SK-N-SH (cell line): ENCODE data around the gene PROCR. TPM values are rescaled to one million over a fixed set of nuclear protein-coding genes. Genes with fewer than 3 reads are reported as not detected.

Experiments used
- CTCF ChIA-PET: fragments of 300-600, 350-600 bp; formaldehyde crosslinking; extraction: SDS; loops from one replicate; lab custom pipeline; 2021; lab: Yijun Ruan, JAX
- POLR2A ChIA-PET: fragments of 350-600 bp; sonication (Branson Sonifier 250); formaldehyde crosslinking; extraction: SDS; loops from one replicate; lab custom pipeline; 2020; ENCODE audit warnings: antibody characterized with exemption, inconsistent platforms; lab: Yijun Ruan, JAX
- DNase-seq: peaks from one replicate; pipeline ENCODE4 v3.0.0; 2012
- H2AFZ ChIP-seq: fragments of 200-600 bp; sonication (generic); 2 replicates; pipeline ENCODE4 v1.8.1; 2016; ENCODE audit warnings: antibody characterized with exemption, mild to moderate bottlenecking, low read depth
- H3F3A ChIP-seq: fragments of 200-600 bp; sonication (generic); replicated peaks from 2 replicates; pipeline ENCODE3; 2016; ENCODE audit warnings: antibody characterized with exemption, mild to moderate bottlenecking; ENCODE audit not compliant: insufficient read depth
- H3K27ac ChIP-seq, 2 experiments: fragments of 200-500 bp in 1 of 2; fragments of 200-600 bp in 1 of 2; sonication (Bioruptor generic) in 1 of 2; sonication (generic), shearing (Covaris generic) in 1 of 2; 2 replicates each; pipeline versions ENCODE4 v1.5.1 to v1.6.1; 2014 to 2016; ENCODE audit warnings: low read depth in 2 of 2, inconsistent platforms in 1 of 2, low read length in 1 of 2, mild to moderate bottlenecking in 1 of 2, mixed read lengths in 1 of 2
- H3K27me3 ChIP-seq: fragments of 200-600 bp; sonication (generic), shearing (Covaris generic); 2 replicates; pipeline ENCODE4 v1.6.1; 2016; ENCODE audit warnings: mixed run types; ENCODE audit not compliant: insufficient read depth
- H3K36me3 ChIP-seq, 2 experiments: fragments of 200-500 bp in 1 of 2; fragments of 200-600 bp in 1 of 2; sonication (Bioruptor generic) in 1 of 2; sonication (generic) in 1 of 2; replicated peaks in 1 of 2; 2 replicates each; pipeline versions ENCODE3 to v1.5.1; 2014 to 2016; ENCODE audit warnings: low read length in 1 of 2, mild to moderate bottlenecking in 1 of 2; ENCODE audit not compliant: insufficient read depth in 2 of 2, control insufficient read depth in 1 of 2
- H3K4me1 ChIP-seq, 2 experiments: fragments of 200-500 bp in 1 of 2; fragments of 200-600 bp in 1 of 2; sonication (Bioruptor generic) in 1 of 2; sonication (generic), shearing (Covaris generic) in 1 of 2; 2 replicates each; pipeline versions ENCODE4 v1.5.1 to v1.6.1; 2014 to 2016; ENCODE audit warnings: low read depth in 1 of 2, low read length in 1 of 2, mixed run types in 1 of 2; ENCODE audit not compliant: insufficient read depth in 2 of 2, control insufficient read depth in 1 of 2
- H3K4me2 ChIP-seq: fragments of 200-600 bp; sonication (generic), shearing (Covaris generic); 2 replicates; pipeline ENCODE4 v1.6.1; 2017; ENCODE audit warnings: mixed run types
- H3K4me3 ChIP-seq, 2 experiments: fragments of 200-500 bp in 1 of 2; fragments of 200-600 bp in 1 of 2; sonication (Bioruptor generic) in 1 of 2; sonication (generic), shearing (Covaris generic) in 1 of 2; 2 replicates each; pipeline versions ENCODE4 v1.5.1 to v1.8.1; 2014 to 2016; ENCODE audit warnings: low read depth in 2 of 2, inconsistent platforms in 1 of 2, low read length in 1 of 2, mild to moderate bottlenecking in 1 of 2, mixed read lengths in 1 of 2, moderate library complexity in 1 of 2
- H3K79me2 ChIP-seq: fragments of 200-600 bp; sonication (generic); 2 replicates; pipeline ENCODE4 v1.8.1; 2017; ENCODE audit warnings: mild to moderate bottlenecking; ENCODE audit not compliant: insufficient read depth
- H3K9ac ChIP-seq: fragments of 200-600 bp; sonication (generic); 2 replicates; pipeline ENCODE4 v1.6.1; 2017; ENCODE audit warnings: mixed run types
- H3K9me2 ChIP-seq: fragments of 200-600 bp; sonication (generic); 2 replicates; pipeline ENCODE4 v1.6.1; 2017; ENCODE audit warnings: mixed run types
- H3K9me3 ChIP-seq: fragments of 200-600 bp; sonication (generic); 2 replicates; pipeline ENCODE4 v1.6.1; 2017; ENCODE audit warnings: mixed run types, mild to moderate bottlenecking, moderate library complexity
- H4K20me1 ChIP-seq: fragments of 200-600 bp; sonication (generic); 2 replicates; pipeline ENCODE4 v1.6.1; 2017; ENCODE audit warnings: mild to moderate bottlenecking, mixed run types; ENCODE audit not compliant: insufficient read depth
- CTCF ChIP-seq: fragments of 200-600 bp; sonication (generic); IDR thresholded peaks from 2 replicates; pipeline ENCODE4 v1.6.1; 2017; ENCODE audit warnings: antibody characterized with exemption, mild to moderate bottlenecking, moderate library complexity
- ELF1 ChIP-seq: IDR thresholded peaks from 2 replicates; pipeline ENCODE4 v1.4.0; 2012
- EZH2phosphoT487 ChIP-seq: fragments of 200-600 bp; sonication (generic); IDR thresholded peaks from 2 replicates; pipeline ENCODE4 v1.6.1; 2017; ENCODE audit warnings: low read depth, mixed run types, mild to moderate bottlenecking, antibody characterized with exemption, moderate library complexity, borderline replicate concordance
- FOSL2 ChIP-seq: IDR thresholded peaks from 2 replicates; pipeline ENCODE4 v1.4.0; 2012; ENCODE audit warnings: low read depth, mild to moderate bottlenecking, moderate library complexity, borderline replicate concordance
- GATA2 ChIP-seq: sonication (generic); formaldehyde crosslinking; IDR thresholded peaks from 2 replicates; pipeline ENCODE4 v1.5.0; 2020; ENCODE audit warnings: mild to moderate bottlenecking, missing genetic modification reagents
- NFIC ChIP-seq: IDR thresholded peaks from 2 replicates; pipeline ENCODE4 v1.4.0; 2012; ENCODE audit warnings: borderline replicate concordance
- RAD21 ChIP-seq: IDR thresholded peaks from 2 replicates; pipeline ENCODE4 v1.6.1; 2012; ENCODE audit warnings: mild to moderate bottlenecking, low read length
- RXRA ChIP-seq: IDR thresholded peaks from 2 replicates; pipeline ENCODE4 v1.4.0; 2012; ENCODE audit warnings: low read depth, mild to moderate bottlenecking, borderline replicate concordance
- SIN3A ChIP-seq: IDR thresholded peaks from 2 replicates; pipeline ENCODE4 v1.6.1; 2012; ENCODE audit warnings: low read depth, mild to moderate bottlenecking, low read length, moderate library complexity, borderline replicate concordance
- TCF12 ChIP-seq: IDR thresholded peaks from 2 replicates; pipeline ENCODE4 v1.4.0; 2012
- WGBS: methylation state at CpG from one replicate; pipeline ENCODE4 v1.1.6; 2017; ENCODE audit warnings: low lambda C conversion rate; 5-methylcytosine and 5-hydroxymethylcytosine counted together
- polyA plus RNA-seq, 3 experiments: library from polyadenylated mRNA; depleted of rRNA; stranded (reverse); fragments of >200 nt; gene quantifications; 2 replicates each; pipeline ENCODE4 v1.2.3, GENCODE V29; 2012
- TF ChIP-seq, protein P1 (sequence below): IDR thresholded peaks from 2 replicates; pipeline ENCODE4; 2012

The PROCR gene
- polyA plus RNA-seq, 1 of the 3 experiments (the other 2 are of a cell fraction): 23.5 TPM

GRCh38 chr20:35223941-35224340 lies 52.1 kb downstream of the PROCR start:
- H3F3A ChIP-seq: peaks cover 4% of the 10 kb centered on the region
- TF ChIP-seq TCF12: no peak
- H3K9me3 ChIP-seq: no peaks in the 10 kb centered on the region
- H3K4me1 ChIP-seq: peaks cover 0 to 2% of the 10 kb centered on the region in 2 experiments; a peak in 1 of 4 replicates
- ChIA-PET CTCF (interaction anchor here (1.3 to 3.1 kb wide), 4 partner anchors 9 to 77 kb away, joined by 3 to 9 read pairs (median 4); partner anchors contain the start of gene EDEM2), POLR2A (interaction anchor here (0.6 kb wide), 1 partner anchor 76 kb away, joined by 3 read pairs; no protein-coding TSS in a partner anchor)
- no peak overlapping the region for H3K4me3 ChIP-seq
- H3K27me3 ChIP-seq: no peaks in the 10 kb centered on the region
- H3K79me2 ChIP-seq: no peaks in the 10 kb centered on the region
- H3K9me2 ChIP-seq: no peaks in the 10 kb centered on the region
- H3K4me2 ChIP-seq: no peak overlapping the region
- DNase-seq: no peak
- no peak overlapping the region for H2AFZ ChIP-seq
- H3K27ac ChIP-seq: no peak overlapping the region
- no peaks in the 10 kb centered on the region for H3K36me3 ChIP-seq
- WGBS: 92% methylated on average over 5 of the region's 5 CpGs
- H3K9ac ChIP-seq: no peak overlapping the region
- no peaks in the 10 kb centered on the region for H4K20me1 ChIP-seq

DNA sequence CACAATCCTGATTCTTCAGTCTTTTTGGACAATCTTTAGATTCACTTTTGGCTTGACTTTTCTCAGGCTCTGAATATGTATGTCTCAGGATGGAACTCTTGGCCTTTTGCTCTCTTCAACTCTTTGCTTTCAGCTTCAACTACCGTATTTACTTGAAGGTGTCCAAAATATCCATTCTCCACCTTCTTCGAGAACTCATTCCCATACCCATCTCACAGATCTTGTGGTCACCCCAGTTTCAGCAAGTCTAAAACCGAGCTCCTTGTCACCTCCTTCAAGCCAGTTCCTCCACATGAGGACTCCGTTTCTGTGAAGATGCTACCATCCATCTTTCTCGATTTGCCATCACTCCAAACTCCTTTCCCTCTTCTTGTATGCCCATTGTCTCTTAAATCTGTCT lies 52.7 kb downstream of the PROCR start:
- H3K9me3 ChIP-seq: no peaks in the 10 kb centered on the region
- no peaks in the 10 kb centered on the region for H3K9me2 ChIP-seq
- no peak overlapping the region for H3K4me3 ChIP-seq
- H3K4me2 ChIP-seq: no peak overlapping the region
- peaks cover 4% of the 10 kb centered on the region for H3F3A ChIP-seq
- no peak overlapping the region for H3K27ac ChIP-seq
- H4K20me1 ChIP-seq: no peaks in the 10 kb centered on the region
- no peaks in the 10 kb centered on the region for H3K27me3 ChIP-seq
- TF ChIP-seq RXRA (no peak), FOSL2 (no peak), SIN3A (no peak), NFIC (no peak)
- TF ChIP-seq, protein P1, sequence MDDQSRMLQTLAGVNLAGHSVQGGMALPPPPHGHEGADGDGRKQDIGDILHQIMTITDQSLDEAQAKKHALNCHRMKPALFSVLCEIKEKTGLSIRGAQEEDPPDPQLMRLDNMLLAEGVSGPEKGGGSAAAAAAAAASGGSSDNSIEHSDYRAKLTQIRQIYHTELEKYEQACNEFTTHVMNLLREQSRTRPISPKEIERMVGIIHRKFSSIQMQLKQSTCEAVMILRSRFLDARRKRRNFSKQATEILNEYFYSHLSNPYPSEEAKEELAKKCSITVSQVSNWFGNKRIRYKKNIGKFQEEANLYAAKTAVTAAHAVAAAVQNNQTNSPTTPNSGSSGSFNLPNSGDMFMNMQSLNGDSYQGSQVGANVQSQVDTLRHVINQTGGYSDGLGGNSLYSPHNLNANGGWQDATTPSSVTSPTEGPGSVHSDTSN: no peak
- CTCF ChIA-PET: interaction anchor here (1.3 to 3.1 kb wide), 4 partner anchors 9 to 78 kb away, joined by 3 to 9 read pairs (median 4); partner anchors contain the start of gene EDEM2
- no peak for DNase-seq
- no peak overlapping the region for H3K9ac ChIP-seq
- POLR2A ChIA-PET: no interaction called here
- H3K4me1 ChIP-seq: peaks cover 0 to 2% of the 10 kb centered on the region in 2 experiments; a peak in 1 of 4 replicates
- H2AFZ ChIP-seq: no peak overlapping the region
- H3K36me3 ChIP-seq: no peaks in the 10 kb centered on the region
- 84% methylated on average over 5 of the region's 5 CpGs for WGBS
- no peaks in the 10 kb centered on the region for H3K79me2 ChIP-seq

DNA sequence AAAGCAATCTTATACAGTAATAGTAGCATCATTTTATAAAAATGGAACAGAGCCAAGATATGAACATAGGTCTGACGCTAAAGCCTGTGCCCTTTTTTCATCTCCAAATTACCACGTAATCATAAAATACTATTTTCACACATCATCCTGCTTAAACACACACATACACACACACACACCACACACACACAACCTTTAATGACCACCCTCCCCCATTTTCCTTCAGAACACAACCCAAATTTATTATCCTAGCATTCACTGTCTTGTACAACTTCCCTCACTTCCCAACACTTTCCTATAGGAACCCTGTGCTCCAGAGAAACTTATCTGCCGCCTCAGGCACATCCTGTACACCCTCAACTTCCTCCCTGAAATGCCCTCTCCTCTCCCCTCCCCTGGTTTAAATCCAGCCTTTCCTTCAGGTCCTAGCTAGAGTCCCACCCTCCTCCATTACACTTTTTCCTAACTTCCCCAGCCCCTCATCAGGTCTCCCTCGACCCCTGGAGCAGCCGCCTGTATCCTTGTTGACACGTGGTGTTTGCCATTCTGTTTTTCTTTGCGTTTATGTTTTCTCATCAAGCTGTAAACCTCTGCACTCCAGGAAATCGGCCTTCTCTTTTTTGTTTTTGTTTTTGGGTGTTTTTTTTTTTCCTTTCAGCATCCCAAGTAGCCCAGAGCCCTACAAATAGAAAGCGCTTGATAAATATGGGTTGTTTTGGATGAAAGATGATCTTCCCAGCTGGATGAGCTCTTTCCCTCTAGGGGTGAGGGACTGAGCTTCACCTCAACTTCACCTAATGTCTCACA lies 53.6 kb downstream of the PROCR start:
- no peak overlapping the region for H3K9ac ChIP-seq
- H3K79me2 ChIP-seq: no peaks in the 10 kb centered on the region
- H3K4me2 ChIP-seq: peak overlapping the region; percentile 66
- H3K27me3 ChIP-seq: no peaks in the 10 kb centered on the region
- 79% methylated on average over 9 of the region's 9 CpGs for WGBS
- H3K27ac ChIP-seq: no peak overlapping the region
- H3K9me2 ChIP-seq: no peaks in the 10 kb centered on the region
- ChIA-PET POLR2A (interaction anchor here (1.2 kb wide), 1 partner anchor 79 kb away, joined by 5 read pairs; the partner anchor contains the start of gene EDEM2), CTCF (interaction anchor here (0.6 to 3.4 kb wide), 5 partner anchors 17 to 81 kb away, joined by 3 to 19 read pairs (median 5); no protein-coding TSS in a partner anchor)
- no peaks in the 10 kb centered on the region for H3K9me3 ChIP-seq
- peaks cover 0 to 2% of the 10 kb centered on the region in 2 experiments; a peak in 1 of 4 replicates for H3K4me1 ChIP-seq
- no peak for TF ChIP-seq GATA2 (CRISPR knock-in tag)
- TF ChIP-seq CTCF: no peak
- no peak for TF ChIP-seq EZH2phosphoT487
- TF ChIP-seq ELF1: no peak
- TF ChIP-seq RAD21: no peak
- no peak for TF ChIP-seq TCF12
- TF ChIP-seq NFIC: no peak
- no peak overlapping the region for H2AFZ ChIP-seq
- peak overlapping the region in 1 of 2 experiments; percentile 46; a peak in 1 of 4 replicates for H3K4me3 ChIP-seq
- DNase-seq: no peak
- no peaks in the 10 kb centered on the region for H3K36me3 ChIP-seq
- H4K20me1 ChIP-seq: no peaks in the 10 kb centered on the region
- peaks cover 4% of the 10 kb centered on the region for H3F3A ChIP-seq
